ENCODE results near the gene BBS2. TPM values are rescaled to one million over a fixed set of nuclear protein-coding genes. Genes with fewer than 3 reads are reported as not detected.

The BBS2 gene
- total and polyA plus RNA-seq, 2 of the 4 experiments (the other 2 are of a cell fraction): 18.6 to 32.3 TPM

DNA sequence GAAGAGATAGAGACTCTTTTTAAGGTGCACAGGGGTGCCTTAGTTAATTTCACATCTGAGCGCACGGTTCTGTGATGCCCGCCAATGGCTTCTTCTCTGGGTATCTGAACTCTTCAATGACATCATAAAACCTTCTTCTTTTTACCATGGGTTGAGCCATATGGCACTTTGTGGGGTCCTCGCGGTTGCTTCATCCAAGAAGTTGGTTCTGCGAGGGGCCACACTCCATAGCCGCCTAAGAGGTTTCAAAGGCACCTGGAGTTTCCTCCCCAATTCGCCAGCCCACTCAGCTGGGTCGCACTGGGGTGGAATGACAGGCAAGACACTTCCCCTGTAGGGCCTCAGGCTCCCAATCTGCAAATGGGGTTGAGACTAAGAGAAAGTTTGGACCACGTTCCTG lies 34.6 kb upstream of the BBS2 start:
- no peak overlapping the region for H2BK5ac ChIP-seq (ENCODE audit: low read depth, low read length, poor library complexity, severe bottlenecking)
- H3K14ac ChIP-seq (replicated peaks; ENCODE audit: low read depth, low read length): no peak overlapping the region
- no peak for ATAC-seq (ENCODE audit: low read depth)
- no peak overlapping the region for H3K56ac ChIP-seq (ENCODE audit: extremely low read depth, insufficient read depth, low read length)
- no peak overlapping the region for H3K18ac ChIP-seq (ENCODE audit: low read depth, low read length)
- H2BK120ac ChIP-seq (ENCODE audit: low read depth, low read length): no peak overlapping the region
- H4K5ac ChIP-seq (ENCODE audit: low read depth, low read length): no peak overlapping the region
- no peak overlapping the region for H2BK15ac ChIP-seq (ENCODE audit: low read depth, low read length)
- H3K4me3 ChIP-seq (ENCODE audit: insufficient read depth, low read depth, low read length): no peak overlapping the region
- H3K4ac ChIP-seq (ENCODE audit: low read depth, low read length): no peak overlapping the region
- ChIA-PET CTCF (interaction anchor here (1.1 kb wide), 1 partner anchor 9 kb away, joined by 3 read pairs; no protein-coding TSS in a partner anchor), POLR2A (ENCODE audit: unreplicated experiment) (no interaction called here)
- H2BK20ac ChIP-seq (ENCODE audit: low read depth, low read length): no peak overlapping the region
- in situ Hi-C loops (cut with MboI; ENCODE audit: low sequenced_read_pairs): no loop called here
- no peak overlapping the region for H4K91ac ChIP-seq (ENCODE audit: insufficient read depth, low read depth, low read length)
- H3K79me1 ChIP-seq (ENCODE audit: low read depth in 1 of 2, low read length in 2 of 2): no peaks in the 10 kb centered on the region
- no peak overlapping the region for H2AK9ac ChIP-seq (replicated peaks; ENCODE audit: low read depth, low read length, poor library complexity)
- H2AK5ac ChIP-seq (ENCODE audit: low read depth, low read length): no peak overlapping the region
- no peak overlapping the region for H3K27ac ChIP-seq (ENCODE audit: insufficient read depth, low read length)
- H2AFZ ChIP-seq (replicated peaks; ENCODE audit: low read length, poor library complexity): no peak overlapping the region
- no peak for DNase-seq
- BruUV-seq (replicated peaks): no TSS peak
- no CpG with 5 or more reads among the region's 10 CpGs for WGBS, 2 experiments (ENCODE audit: extremely low coverage in 2 of 2, insufficient read length in 1 of 2)
- H3K9ac ChIP-seq (ENCODE audit: low read depth, low read length): no peak overlapping the region
- TF ChIP-seq, protein P1, sequence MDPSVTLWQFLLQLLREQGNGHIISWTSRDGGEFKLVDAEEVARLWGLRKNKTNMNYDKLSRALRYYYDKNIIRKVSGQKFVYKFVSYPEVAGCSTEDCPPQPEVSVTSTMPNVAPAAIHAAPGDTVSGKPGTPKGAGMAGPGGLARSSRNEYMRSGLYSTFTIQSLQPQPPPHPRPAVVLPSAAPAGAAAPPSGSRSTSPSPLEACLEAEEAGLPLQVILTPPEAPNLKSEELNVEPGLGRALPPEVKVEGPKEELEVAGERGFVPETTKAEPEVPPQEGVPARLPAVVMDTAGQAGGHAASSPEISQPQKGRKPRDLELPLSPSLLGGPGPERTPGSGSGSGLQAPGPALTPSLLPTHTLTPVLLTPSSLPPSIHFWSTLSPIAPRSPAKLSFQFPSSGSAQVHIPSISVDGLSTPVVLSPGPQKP (IDR thresholded peaks at IDR 0.05; ENCODE audit: borderline replicate concordance, low read depth, low read length): no peak
- TF ChIP-seq, protein P2, sequence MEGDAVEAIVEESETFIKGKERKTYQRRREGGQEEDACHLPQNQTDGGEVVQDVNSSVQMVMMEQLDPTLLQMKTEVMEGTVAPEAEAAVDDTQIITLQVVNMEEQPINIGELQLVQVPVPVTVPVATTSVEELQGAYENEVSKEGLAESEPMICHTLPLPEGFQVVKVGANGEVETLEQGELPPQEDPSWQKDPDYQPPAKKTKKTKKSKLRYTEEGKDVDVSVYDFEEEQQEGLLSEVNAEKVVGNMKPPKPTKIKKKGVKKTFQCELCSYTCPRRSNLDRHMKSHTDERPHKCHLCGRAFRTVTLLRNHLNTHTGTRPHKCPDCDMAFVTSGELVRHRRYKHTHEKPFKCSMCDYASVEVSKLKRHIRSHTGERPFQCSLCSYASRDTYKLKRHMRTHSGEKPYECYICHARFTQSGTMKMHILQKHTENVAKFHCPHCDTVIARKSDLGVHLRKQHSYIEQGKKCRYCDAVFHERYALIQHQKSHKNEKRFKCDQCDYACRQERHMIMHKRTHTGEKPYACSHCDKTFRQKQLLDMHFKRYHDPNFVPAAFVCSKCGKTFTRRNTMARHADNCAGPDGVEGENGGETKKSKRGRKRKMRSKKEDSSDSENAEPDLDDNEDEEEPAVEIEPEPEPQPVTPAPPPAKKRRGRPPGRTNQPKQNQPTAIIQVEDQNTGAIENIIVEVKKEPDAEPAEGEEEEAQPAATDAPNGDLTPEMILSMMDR (conservative IDR thresholded peaks at IDR 0.05; ENCODE audit: low read depth, low read length): no peak
- TF ChIP-seq CHD1 (IDR thresholded peaks at IDR 0.05; ENCODE audit: low read depth, low read length): no peak
- no peak for TF ChIP-seq BHLHE40 (IDR thresholded peaks at IDR 0.05; ENCODE audit: low read depth, low read length)
- no peak for TF ChIP-seq RAD21 (IDR thresholded peaks at IDR 0.05; ENCODE audit: low read length)
- TF ChIP-seq RFX5 (IDR thresholded peaks at IDR 0.05; ENCODE audit: low read depth, low read length): no peak
- no peak for TF ChIP-seq SMC3 (IDR thresholded peaks at IDR 0.05; ENCODE audit: low read depth, low read length)
- no peak for TF ChIP-seq CEBPB (IDR thresholded peaks at IDR 0.05; ENCODE audit: low read depth, low read length)
- TF ChIP-seq, protein P3, sequence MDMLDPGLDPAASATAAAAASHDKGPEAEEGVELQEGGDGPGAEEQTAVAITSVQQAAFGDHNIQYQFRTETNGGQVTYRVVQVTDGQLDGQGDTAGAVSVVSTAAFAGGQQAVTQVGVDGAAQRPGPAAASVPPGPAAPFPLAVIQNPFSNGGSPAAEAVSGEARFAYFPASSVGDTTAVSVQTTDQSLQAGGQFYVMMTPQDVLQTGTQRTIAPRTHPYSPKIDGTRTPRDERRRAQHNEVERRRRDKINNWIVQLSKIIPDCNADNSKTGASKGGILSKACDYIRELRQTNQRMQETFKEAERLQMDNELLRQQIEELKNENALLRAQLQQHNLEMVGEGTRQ (IDR thresholded peaks at IDR 0.05; ENCODE audit: low read depth, low read length): no peak
- no peak for TF ChIP-seq MAZ (IDR thresholded peaks at IDR 0.05; ENCODE audit: borderline replicate concordance, low read depth, low read length)
- no peak for TF ChIP-seq RCOR1 (IDR thresholded peaks at IDR 0.05; ENCODE audit: insufficient replicate concordance, low read length)
- TF ChIP-seq MXI1 (IDR thresholded peaks at IDR 0.05; ENCODE audit: borderline replicate concordance, low read depth, low read length): no peak
- TF ChIP-seq POLR2A (IDR thresholded peaks at IDR 0.05; ENCODE audit: low read depth, low read length): no peak
- no peak for TF ChIP-seq FOS (IDR thresholded peaks at IDR 0.05; ENCODE audit: low read depth, low read length)
- TF ChIP-seq MAFK (IDR thresholded peaks at IDR 0.05; ENCODE audit: low read depth, low read length): no peak
- no peak for TF ChIP-seq NFE2L2 (IDR thresholded peaks at IDR 0.05; ENCODE audit: low read depth, low read length)
- H3K36me3 ChIP-seq (ENCODE audit: control insufficient read depth, insufficient read depth, low read length): no peaks in the 10 kb centered on the region
- intact Hi-C loops (cut with micrococcal nuclease): no loop called here
- H4K8ac ChIP-seq (ENCODE audit: low read depth in 2 of 2, low read length in 2 of 2): no peak overlapping the region
- H4K20me1 ChIP-seq (ENCODE audit: insufficient read depth, low read length): no peaks in the 10 kb centered on the region
- H3K27me3 ChIP-seq (ENCODE audit: control insufficient read depth, insufficient read depth, low read length): peaks cover 23% of the 10 kb centered on the region
- no peaks in the 10 kb centered on the region for H3K9me3 ChIP-seq (ENCODE audit: control insufficient read depth, insufficient read depth, low read length)
- H3K9me1 ChIP-seq (ENCODE audit: insufficient read depth, low read length): no peaks in the 10 kb centered on the region
- dilution Hi-C loops (cut with HindIII; ENCODE audit: low sequenced_read_pairs, unreplicated experiment): no loop called here
- H3K4me1 ChIP-seq (ENCODE audit: control insufficient read depth, insufficient read depth, low read length): no peaks in the 10 kb centered on the region
- no peak overlapping the region for H3K23ac ChIP-seq (ENCODE audit: low read depth, low read length)
- H3K4me2 ChIP-seq (ENCODE audit: low read depth, low read length): no peak overlapping the region
